Mesenchymal stem cell (in vitro differentiated cells and primary cell): ENCODE measurements around the gene GAB2.

ENCODE experiments used
- DNase-seq: peaks from one replicate; pipeline ENCODE4 v3.0.0-alpha.2; 2013
- H2AFZ ChIP-seq: one replicate; pipeline ENCODE4 v1.6.1; 2013; ENCODE audit warnings: low read depth, mild to moderate bottlenecking, control low read depth, inconsistent platforms, low read length, moderate library complexity
- H2AK5ac ChIP-seq: 2 replicates; pipeline ENCODE4 v1.6.1; 2013; ENCODE audit warnings: low read length, moderate library complexity, mild to moderate bottlenecking, inconsistent platforms; ENCODE audit not compliant: severe bottlenecking
- H2BK120ac ChIP-seq: one replicate; pipeline ENCODE4 v1.6.1; 2013; ENCODE audit warnings: low read depth, mild to moderate bottlenecking, inconsistent platforms, low read length, moderate library complexity
- H2BK12ac ChIP-seq, 2 experiments: one replicate each; pipeline ENCODE4 v1.6.1; 2013; ENCODE audit warnings: inconsistent platforms in 2 of 2, low read length in 2 of 2, mild to moderate bottlenecking in 2 of 2, moderate library complexity in 2 of 2, control low read depth in 1 of 2
- H2BK15ac ChIP-seq: one replicate; pipeline ENCODE4 v1.6.1; 2013; ENCODE audit warnings: mild to moderate bottlenecking, low read depth, inconsistent platforms; ENCODE audit not compliant: poor library complexity, severe bottlenecking
- H2BK5ac ChIP-seq: 2 replicates; pipeline ENCODE4 v1.6.1; 2013; ENCODE audit warnings: low read depth, mild to moderate bottlenecking, low read length, control low read depth, inconsistent platforms; ENCODE audit not compliant: poor library complexity, severe bottlenecking
- H3K14ac ChIP-seq, 2 experiments: one replicate each; pipeline ENCODE4 v1.6.1; 2013; ENCODE audit warnings: inconsistent platforms in 2 of 2, low read length in 2 of 2, control low read depth in 1 of 2, mild to moderate bottlenecking in 1 of 2, moderate library complexity in 1 of 2
- H3K18ac ChIP-seq, 2 experiments: one replicate each; pipeline ENCODE4 v1.6.1; 2013; ENCODE audit warnings: inconsistent platforms in 2 of 2, low read length in 2 of 2, control low read depth in 1 of 2, low read depth in 1 of 2, mild to moderate bottlenecking in 1 of 2
- H3K23ac ChIP-seq, 2 experiments: one replicate each; pipeline ENCODE4 v1.6.1; 2013; ENCODE audit warnings: inconsistent platforms in 2 of 2, low read length in 2 of 2, mild to moderate bottlenecking in 2 of 2, moderate library complexity in 2 of 2, control low read depth in 1 of 2
- H3K27ac ChIP-seq: 2 replicates; pipeline ENCODE4 v1.5.1; 2013; ENCODE audit warnings: mild to moderate bottlenecking, moderate library complexity, low read length, control low read depth, inconsistent platforms; ENCODE audit not compliant: poor library complexity, severe bottlenecking
- H3K27me3 ChIP-seq, 2 experiments: 2 replicates each; pipeline versions ENCODE4 v1.6.1 to v1.7.0; 2013; ENCODE audit warnings: low read length in 2 of 2, mild to moderate bottlenecking in 2 of 2, moderate library complexity in 2 of 2, control low read depth in 1 of 2, inconsistent platforms in 1 of 2; ENCODE audit not compliant: control insufficient read depth in 1 of 2, insufficient read depth in 1 of 2
- H3K36me3 ChIP-seq, 2 experiments: 2 replicates each; pipeline versions ENCODE4 v1.6.1 to v1.7.0; 2013; ENCODE audit warnings: low read length in 2 of 2, control low read depth in 1 of 2, inconsistent platforms in 1 of 2, low read depth in 1 of 2, mild to moderate bottlenecking in 1 of 2; ENCODE audit not compliant: insufficient read depth in 2 of 2, control insufficient read depth in 1 of 2
- H3K4ac ChIP-seq, 2 experiments: one replicate each; pipeline ENCODE4 v1.6.1; 2013; ENCODE audit warnings: inconsistent platforms in 2 of 2, low read length in 2 of 2, mild to moderate bottlenecking in 2 of 2, moderate library complexity in 2 of 2, control low read depth in 1 of 2, low read depth in 1 of 2
- H3K4me1 ChIP-seq: 2 replicates; pipeline ENCODE4 v1.6.1; 2013; ENCODE audit warnings: low read depth, low read length, control low read depth; ENCODE audit not compliant: control insufficient read depth, insufficient read depth
- H3K4me2 ChIP-seq: 2 replicates; pipeline ENCODE4 v1.6.1; 2013; ENCODE audit warnings: low read length, mild to moderate bottlenecking, inconsistent platforms; ENCODE audit not compliant: poor library complexity, severe bottlenecking
- H3K4me3 ChIP-seq, 2 experiments: 2 replicates each; pipeline versions ENCODE4 v1.5.1 to v1.7.0; 2013; ENCODE audit warnings: low read length in 2 of 2, mild to moderate bottlenecking in 2 of 2, control low read depth in 1 of 2, low read depth in 1 of 2; ENCODE audit not compliant: insufficient read depth in 1 of 2
- H3K79me1 ChIP-seq: replicated peaks from 2 replicates; pipeline ENCODE4 v1.6.1; 2013; ENCODE audit warnings: mild to moderate bottlenecking, control low read depth, low read length, inconsistent platforms; ENCODE audit not compliant: poor library complexity, severe bottlenecking
- H3K9ac ChIP-seq: 2 replicates; pipeline ENCODE4 v1.7.0; 2013; ENCODE audit warnings: mild to moderate bottlenecking, low read length, moderate library complexity
- H3K9me3 ChIP-seq: 2 replicates; pipeline ENCODE4 v1.7.0; 2013; ENCODE audit warnings: mild to moderate bottlenecking, low read length; ENCODE audit not compliant: control insufficient read depth
- H4K8ac ChIP-seq: one replicate; pipeline ENCODE4 v1.6.1; 2013; ENCODE audit warnings: inconsistent platforms, mild to moderate bottlenecking, low read length, moderate library complexity
- H4K91ac ChIP-seq: one replicate; pipeline ENCODE4 v1.6.1; 2013; ENCODE audit warnings: mild to moderate bottlenecking, low read length, inconsistent platforms
- WGBS: methylation state at CpG from one replicate; pipeline ENCODE4 v1.1.7; 2013; ENCODE audit warnings: mixed read lengths; 5-methylcytosine and 5-hydroxymethylcytosine counted together

GAB2 gene

GRCh38 chr11:78381865-78382264, 35.8 kb downstream of the GAB2 start:
- 93% methylated on average over 4 of the region's 4 CpGs for WGBS
- H4K8ac ChIP-seq: no peak overlapping the region
- H2AK5ac ChIP-seq: no peak overlapping the region
- DNase-seq: no peak
- H2BK120ac ChIP-seq: no peak overlapping the region
- no peak overlapping the region for H3K4ac ChIP-seq
- no peaks in the 10 kb centered on the region for H3K27me3 ChIP-seq
- H3K9me3 ChIP-seq: peaks cover 29% of the 10 kb centered on the region
- H2AFZ ChIP-seq: no peak overlapping the region
- no peak overlapping the region for H3K4me3 ChIP-seq
- H3K4me2 ChIP-seq: no peak overlapping the region
- H2BK15ac ChIP-seq: no peak overlapping the region
- H3K4me1 ChIP-seq: no peaks in the 10 kb centered on the region
- H3K18ac ChIP-seq: no peak overlapping the region
- no peak overlapping the region for H2BK12ac ChIP-seq
- H3K27ac ChIP-seq: no peak overlapping the region
- no peak overlapping the region for H3K14ac ChIP-seq
- no peak overlapping the region for H3K23ac ChIP-seq
- no peak overlapping the region for H3K9ac ChIP-seq
- peaks cover 0 to 3% of the 10 kb centered on the region in 2 experiments for H3K36me3 ChIP-seq
- H4K91ac ChIP-seq: no peak overlapping the region
- H3K79me1 ChIP-seq: peaks cover 24% of the 10 kb centered on the region
- no peak overlapping the region for H2BK5ac ChIP-seq

DNA sequence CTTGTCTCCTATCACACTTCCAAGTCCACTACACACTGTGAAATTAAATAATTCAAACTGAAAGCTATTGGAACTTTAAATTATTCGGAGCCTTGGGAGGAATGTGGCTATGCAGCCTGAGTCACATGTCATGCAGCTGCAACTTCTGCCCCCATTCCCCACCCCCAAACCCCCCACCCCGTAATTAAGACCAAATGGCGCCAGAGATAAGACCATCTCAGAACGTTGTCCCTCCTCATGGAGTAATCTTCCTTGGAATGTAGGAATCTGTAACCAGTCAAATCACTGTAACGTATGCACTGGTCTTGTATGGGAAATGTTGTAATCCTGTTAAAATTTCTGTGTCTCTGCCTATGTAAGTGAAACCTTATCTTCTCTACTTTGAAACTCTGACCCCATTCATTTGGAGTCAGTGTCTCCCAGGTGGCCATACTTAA, 37.0 kb downstream of the GAB2 start:
- Histone ChIP-seq H3K4me1 (no peaks in the 10 kb centered on the region), H2BK120ac (no peak overlapping the region)

DNA sequence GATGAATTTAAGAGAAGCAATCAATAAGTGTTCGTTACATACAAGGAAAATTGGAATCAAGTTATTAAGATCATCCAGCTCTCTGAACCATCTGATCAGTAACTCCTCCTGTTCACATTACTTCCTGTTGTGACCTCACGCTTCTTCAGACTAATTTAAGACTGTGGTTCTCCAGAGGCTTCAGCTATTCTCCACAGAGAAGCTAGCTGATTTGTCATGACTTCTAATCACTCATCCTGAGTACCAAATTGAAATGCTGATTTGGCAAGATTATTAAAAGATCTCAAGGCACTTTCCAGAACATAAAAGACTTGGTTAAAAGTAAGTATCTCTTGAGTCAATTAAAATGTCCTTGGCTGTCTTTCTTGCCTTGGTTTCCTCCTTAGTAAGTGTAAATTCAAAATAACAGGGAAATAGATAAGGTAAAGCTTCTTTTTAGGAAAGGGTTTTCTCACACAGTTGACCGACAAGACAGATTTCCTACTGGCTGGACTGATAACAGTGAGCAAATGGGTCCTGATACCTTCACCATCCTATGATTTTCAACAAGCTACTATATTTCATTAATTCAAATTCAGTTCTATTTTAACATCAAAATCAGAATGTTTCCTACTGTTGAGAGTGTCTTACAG, 38.5 kb downstream of the GAB2 start:
- H3K4me1 ChIP-seq: no peaks in the 10 kb centered on the region
- no peak overlapping the region for H3K4me3 ChIP-seq
- H4K8ac ChIP-seq: no peak overlapping the region
- H3K14ac ChIP-seq: no peak overlapping the region
- H3K79me1 ChIP-seq: peaks cover 24% of the 10 kb centered on the region
- no peaks in the 10 kb centered on the region for H3K36me3 ChIP-seq
- no peak overlapping the region for H2BK120ac ChIP-seq
- no peak overlapping the region for H4K91ac ChIP-seq
- H2BK15ac ChIP-seq: no peak overlapping the region
- H3K23ac ChIP-seq: no peak overlapping the region
- no peak overlapping the region for H2AFZ ChIP-seq
- peaks cover 7% of the 10 kb centered on the region for H3K9me3 ChIP-seq
- H3K4ac ChIP-seq: no peak overlapping the region
- no peak overlapping the region for H2BK12ac ChIP-seq
- H3K27ac ChIP-seq: no peak overlapping the region
- H3K4me2 ChIP-seq: no peak overlapping the region
- H2AK5ac ChIP-seq: no peak overlapping the region
- no peak overlapping the region for H3K18ac ChIP-seq
- no peak overlapping the region for H2BK5ac ChIP-seq
- H3K9ac ChIP-seq: no peak overlapping the region
- no peaks in the 10 kb centered on the region for H3K27me3 ChIP-seq
- WGBS: 63% methylated on average over 3 of the region's 3 CpGs
- no peak for DNase-seq

More for the DNA sequence above, 37.0 kb downstream of the GAB2 start:
- no peak overlapping the region for H3K4me3 ChIP-seq
- H2AK5ac ChIP-seq: no peak overlapping the region
- no peak overlapping the region for H3K14ac ChIP-seq
- H3K23ac ChIP-seq: no peak overlapping the region
- H3K4ac ChIP-seq: no peak overlapping the region
- no peaks in the 10 kb centered on the region for H3K27me3 ChIP-seq
- no peak overlapping the region for H2BK15ac ChIP-seq
- WGBS: 41% methylated on average over 2 of the region's 5 CpGs
- H4K91ac ChIP-seq: no peak overlapping the region
- no peak overlapping the region for H2AFZ ChIP-seq
- H3K9ac ChIP-seq: no peak overlapping the region
- H2BK5ac ChIP-seq: no peak overlapping the region
- peaks cover 21% of the 10 kb centered on the region for H3K9me3 ChIP-seq
- no peak overlapping the region for H3K27ac ChIP-seq
- peak; percentile 41 for DNase-seq
- peaks cover 26% of the 10 kb centered on the region for H3K79me1 ChIP-seq
- H3K18ac ChIP-seq: no peak overlapping the region
- H2BK12ac ChIP-seq: no peak overlapping the region
- H3K4me2 ChIP-seq: no peak overlapping the region
- H3K36me3 ChIP-seq: peaks cover 0 to 3% of the 10 kb centered on the region in 2 experiments
- H4K8ac ChIP-seq: no peak overlapping the region

DNA sequence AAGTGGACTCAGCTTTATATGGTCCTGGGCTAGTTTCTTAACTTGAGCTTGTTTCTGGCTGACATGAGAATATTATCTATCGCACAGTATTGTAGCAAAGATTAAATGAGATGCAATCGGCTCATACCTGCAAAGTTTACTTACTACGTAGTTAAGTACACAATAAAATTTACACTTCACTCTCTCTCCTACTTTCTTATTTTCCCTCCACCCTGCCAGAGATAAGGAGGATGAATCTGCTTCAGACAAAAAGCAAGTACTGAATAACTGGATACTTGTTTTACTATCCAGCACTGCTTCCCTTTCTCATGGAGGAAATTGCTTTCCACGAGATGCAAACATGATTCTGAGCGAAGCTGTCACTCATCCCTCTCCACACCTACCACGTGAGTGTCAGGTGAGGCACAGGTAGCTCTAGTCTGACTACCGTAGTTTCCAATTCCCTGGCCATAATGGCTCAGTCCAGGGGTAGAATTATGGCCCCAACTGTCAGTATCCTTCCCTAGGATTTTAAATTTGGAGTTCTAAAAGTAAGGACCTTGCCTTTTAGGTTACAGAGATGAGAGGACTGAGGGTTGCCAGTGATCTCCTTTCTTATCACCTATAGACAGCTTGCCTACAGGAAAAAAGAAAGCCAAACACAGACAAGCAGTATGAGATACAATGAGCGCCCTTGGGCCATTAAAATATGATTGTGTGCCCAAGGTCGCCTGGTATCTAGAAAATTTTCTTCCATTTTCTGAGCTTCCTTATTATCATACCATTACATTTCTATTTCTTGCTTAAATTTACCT, 39.8 kb downstream of the GAB2 start:
- H3K27ac ChIP-seq: no peak overlapping the region
- H4K91ac ChIP-seq: no peak overlapping the region
- H3K27me3 ChIP-seq: no peaks in the 10 kb centered on the region
- H2AFZ ChIP-seq: no peak overlapping the region
- no peak overlapping the region for H3K14ac ChIP-seq
- no peak overlapping the region for H2BK12ac ChIP-seq
- H4K8ac ChIP-seq: no peak overlapping the region
- DNase-seq: no peak
- H2BK120ac ChIP-seq: no peak overlapping the region
- no peaks in the 10 kb centered on the region for H3K9me3 ChIP-seq
- no peak overlapping the region for H3K4ac ChIP-seq
- H3K79me1 ChIP-seq: peaks cover 26% of the 10 kb centered on the region
- H3K4me1 ChIP-seq: no peaks in the 10 kb centered on the region
- no peak overlapping the region for H3K9ac ChIP-seq
- no peak overlapping the region for H2BK5ac ChIP-seq
- no peak overlapping the region for H3K18ac ChIP-seq
- no peak overlapping the region for H2BK15ac ChIP-seq
- H2AK5ac ChIP-seq: no peak overlapping the region
- WGBS: 94% methylated on average over 9 of the region's 9 CpGs
- no peak overlapping the region for H3K4me2 ChIP-seq
- H3K23ac ChIP-seq: no peak overlapping the region
- no peaks in the 10 kb centered on the region for H3K36me3 ChIP-seq
- H3K4me3 ChIP-seq: no peak overlapping the region
